Occipital lobe (tissue), 2 donors: ENCODE data around the gene FBN2. TPM values are rescaled to one million over a fixed set of nuclear protein-coding genes. Genes with fewer than 3 reads are reported as not detected.

Experiments
- DNase-seq: peaks from one replicate; lab custom pipeline; 2025; lab: John Stamatoyannopoulos, UW
- total RNA-seq: library from RNA; depleted of rRNA; stranded (reverse); fragments of >200 nt; gene quantifications from one replicate; pipeline ENCODE4 v1.2.3, GENCODE V29; 2014

FBN2 gene
- total RNA-seq, 1 donor from 2014 or later: 8.6 TPM

DNA sequence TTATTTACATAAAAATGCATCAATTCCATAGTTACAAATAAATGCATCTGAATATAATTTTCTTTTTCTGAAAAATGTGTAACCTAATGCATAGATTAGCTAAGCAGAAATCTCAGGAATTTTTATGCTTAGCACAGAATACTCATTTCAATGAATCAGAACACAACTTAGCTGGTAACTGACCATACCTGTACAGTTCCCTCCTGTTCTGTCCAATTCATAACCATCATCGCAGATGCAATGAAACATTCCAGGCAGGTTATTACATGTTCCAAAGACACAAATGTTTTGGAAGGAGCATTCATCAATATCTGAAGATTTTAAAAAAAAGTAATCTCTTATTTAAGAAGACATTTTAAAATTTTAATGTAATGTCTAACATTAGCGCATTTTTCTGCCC, 219.4 kb downstream of the FBN2 start:
- DNase-seq: no peak

- no peak for DNase-seq
Measured at GRCh38 chr5:128317481-128317880, 220.6 kb downstream of the FBN2 start.

DNA sequence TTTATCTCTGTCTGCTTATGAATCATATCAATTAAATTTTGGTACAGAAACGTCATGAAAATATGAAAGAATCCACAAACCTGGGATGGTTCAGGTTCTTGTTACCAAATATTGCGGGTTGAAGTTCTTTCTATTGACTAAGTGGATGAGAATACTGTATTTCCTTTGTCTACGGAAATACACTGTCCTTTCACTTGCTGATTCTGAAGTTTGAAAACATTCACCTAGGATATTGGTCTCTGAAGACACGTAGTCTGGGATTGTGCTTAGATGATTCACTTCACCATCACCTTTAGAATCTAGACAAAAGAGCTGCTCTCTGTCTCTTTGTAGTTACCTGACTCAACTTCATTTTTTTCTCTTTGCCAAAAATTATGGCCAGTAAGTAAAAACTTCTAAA, 222.4 kb downstream of the FBN2 start:
- no peak for DNase-seq

DNA sequence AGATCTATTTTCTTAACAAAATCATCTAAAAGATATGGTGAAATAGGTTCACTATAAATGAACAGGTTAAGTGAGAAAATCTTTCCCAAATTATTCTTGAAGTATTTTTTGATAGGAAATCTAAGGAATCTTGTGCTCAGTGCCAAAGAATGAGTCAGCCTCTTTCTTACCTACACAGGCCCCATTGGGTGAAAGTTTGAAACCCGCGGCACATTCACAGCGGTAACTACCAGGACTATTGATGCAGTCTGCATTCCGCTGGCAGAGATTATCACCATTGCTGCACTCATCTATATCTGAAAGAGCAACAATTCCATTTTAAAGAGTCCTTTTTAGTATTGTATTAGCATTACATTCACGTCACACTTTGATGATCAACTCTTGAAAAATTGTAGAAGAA, 232.7 kb downstream of the FBN2 start:
- DNase-seq: no peak

- no peak for DNase-seq
Measured at GRCh38 chr5:128304791-128305190, 233.3 kb downstream of the FBN2 start.

DNA sequence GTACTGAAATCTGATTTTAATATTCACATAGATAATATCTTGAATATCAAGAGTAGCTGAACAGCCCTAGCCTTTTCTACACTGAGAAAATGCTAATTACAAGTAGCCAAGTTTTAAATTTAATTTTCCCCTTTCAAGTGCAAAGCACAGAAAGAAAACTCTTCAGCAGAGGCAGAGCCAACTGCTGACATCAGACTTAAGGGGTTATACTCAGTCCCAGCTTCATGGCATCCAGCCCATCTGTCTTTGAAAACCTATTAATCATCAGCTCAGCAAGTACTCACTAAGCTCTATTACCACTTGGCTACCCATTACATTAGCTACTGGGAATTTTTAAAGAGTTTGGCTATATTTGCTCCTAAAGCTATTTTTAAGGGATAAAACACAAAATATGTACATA, 234.0 kb downstream of the FBN2 start:
- DNase-seq: no peak

DNA sequence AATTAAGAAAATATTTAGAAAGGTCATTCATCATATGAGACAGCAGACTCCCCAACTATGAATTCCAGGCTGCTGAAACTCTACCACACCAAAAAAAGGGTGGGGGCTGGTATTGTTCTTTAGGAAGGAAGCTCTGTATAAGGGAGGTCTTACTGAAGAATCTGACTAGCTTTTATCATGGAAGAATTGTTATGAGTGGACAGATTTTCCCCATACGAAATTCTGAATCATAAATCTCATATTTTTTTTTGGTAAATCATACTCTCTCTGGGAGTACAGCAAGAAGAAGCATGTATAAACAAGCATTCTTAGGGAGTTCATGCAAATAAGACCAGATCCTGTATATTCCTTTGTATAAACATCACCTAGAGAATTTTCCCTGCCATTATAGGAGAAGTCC, 234.5 kb downstream of the FBN2 start:
- no peak for DNase-seq

DNA sequence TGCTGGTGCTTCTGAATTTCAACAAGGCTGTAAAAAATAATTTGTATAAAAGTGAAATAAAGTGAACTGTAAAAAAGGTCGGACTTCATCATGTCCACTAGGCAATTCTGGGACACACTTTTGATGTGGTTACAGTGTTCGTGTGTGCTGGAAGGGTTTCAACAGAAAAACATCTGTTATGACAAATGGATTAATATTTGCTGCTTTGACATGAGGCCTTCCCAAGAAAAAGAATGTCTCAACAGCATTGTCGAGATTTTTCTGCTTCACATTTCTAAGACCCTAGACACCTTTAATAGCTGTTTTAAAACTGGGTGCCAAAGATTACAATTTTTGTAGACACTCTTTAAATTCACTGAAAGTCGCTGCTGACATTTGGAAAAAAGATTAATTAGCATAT, 237.9 kb downstream of the FBN2 start:
- DNase-seq: no peak

- no peak for DNase-seq
Measured at GRCh38 chr5:128290152-128290858, 247.7 kb downstream of the FBN2 start.

DNA sequence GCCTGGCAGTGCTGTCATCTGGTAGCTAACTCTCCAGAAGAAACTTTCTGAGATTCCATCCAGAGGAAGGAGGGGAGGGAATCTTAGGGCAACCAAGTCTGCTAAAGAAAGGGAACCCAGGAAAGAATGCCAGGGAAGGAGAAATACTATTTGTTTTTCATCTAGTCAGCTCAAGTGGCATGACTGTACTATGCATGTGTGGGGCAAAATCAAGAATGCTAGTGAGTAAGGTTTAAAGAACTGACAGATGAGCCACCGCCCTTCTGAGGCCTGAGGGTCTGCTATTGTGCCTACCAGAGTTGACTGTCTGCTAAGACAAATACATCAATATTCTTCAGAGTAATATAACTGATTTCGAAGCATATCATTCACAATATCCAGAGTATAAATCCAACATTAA, 250.3 kb downstream of the FBN2 start:
- no peak for DNase-seq

DNA sequence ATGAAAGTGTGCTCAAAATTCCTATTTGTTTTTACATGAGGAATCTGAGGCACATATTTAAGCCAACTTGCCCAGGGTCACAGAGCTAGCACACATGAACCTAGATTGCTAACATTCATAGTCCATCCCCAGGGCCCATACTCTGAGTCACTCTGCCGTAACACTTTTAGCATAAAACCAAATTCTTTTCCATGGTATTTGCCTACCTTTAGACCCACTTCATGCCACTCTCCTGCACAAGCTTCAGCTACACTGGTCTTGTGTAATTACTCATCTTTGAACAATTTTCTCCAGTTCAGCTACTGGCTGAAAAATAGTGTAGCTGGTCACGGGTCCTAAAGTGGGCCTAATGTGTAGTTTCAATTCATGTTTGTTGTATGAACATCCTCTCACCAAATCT, 253.8 kb downstream of the FBN2 start:
- DNase-seq: no peak

DNA sequence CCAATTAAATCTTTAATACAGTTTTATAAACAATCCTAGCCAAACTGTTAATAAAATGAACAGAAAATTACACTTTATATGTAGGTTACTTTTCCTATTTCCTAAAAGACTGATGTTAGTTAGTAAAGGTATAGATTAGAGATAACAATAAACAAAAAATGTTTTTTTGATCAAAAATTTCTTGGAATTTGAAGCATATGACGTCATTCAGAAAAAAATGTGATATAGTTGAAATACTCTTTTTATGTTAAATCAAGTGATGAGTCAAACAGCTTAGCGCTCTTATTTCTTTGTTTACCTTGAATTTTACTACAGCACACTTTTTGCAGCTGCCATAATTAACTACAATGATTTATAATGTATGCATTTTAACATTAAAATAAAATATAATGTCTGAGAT, 258.7 kb downstream of the FBN2 start:
- no peak for DNase-seq

GRCh38 chr5:128276537-128277216, 261.4 kb downstream of the FBN2 start:
- no peak for DNase-seq

GRCh38 chr5:128274441-128274840, 263.6 kb downstream of the FBN2 start:
- no peak for DNase-seq

- no peak for DNase-seq
Measured at GRCh38 chr5:128273736-128274135, 264.3 kb downstream of the FBN2 start.

DNA sequence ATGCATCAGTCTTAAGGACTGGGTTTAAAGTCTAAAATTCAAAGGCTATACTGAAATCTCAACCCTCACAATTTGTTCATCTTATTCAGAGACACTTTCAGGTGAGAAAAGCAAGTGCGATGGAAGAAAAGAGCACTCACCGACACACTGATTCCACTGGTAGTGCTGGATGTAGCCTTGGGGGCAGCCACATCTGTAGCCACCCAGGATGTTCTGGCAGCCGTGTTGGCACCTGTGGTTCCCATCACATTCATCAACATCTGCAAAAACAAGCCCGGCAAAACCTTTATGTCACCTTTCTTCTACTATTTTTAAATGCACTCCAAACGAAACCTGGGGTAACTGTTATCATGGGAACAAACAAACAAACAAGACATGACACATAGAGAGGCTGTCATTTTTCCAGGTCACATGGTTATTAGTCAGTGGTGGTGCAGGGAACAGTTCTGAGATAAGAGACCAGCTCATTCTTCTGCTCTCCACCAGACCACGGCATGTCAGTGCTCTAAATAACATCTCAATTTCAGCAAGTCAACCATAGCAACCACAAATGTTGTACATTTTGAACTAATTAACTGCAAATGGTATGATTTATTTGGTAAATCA, 266.1 kb downstream of the FBN2 start:
- DNase-seq: no peak

- no peak for DNase-seq
Measured at GRCh38 chr5:128271071-128271470, 267.0 kb downstream of the FBN2 start.

GRCh38 chr5:128264564-128265360, 273.3 kb downstream of the FBN2 start:
- DNase-seq: no peak

DNA sequence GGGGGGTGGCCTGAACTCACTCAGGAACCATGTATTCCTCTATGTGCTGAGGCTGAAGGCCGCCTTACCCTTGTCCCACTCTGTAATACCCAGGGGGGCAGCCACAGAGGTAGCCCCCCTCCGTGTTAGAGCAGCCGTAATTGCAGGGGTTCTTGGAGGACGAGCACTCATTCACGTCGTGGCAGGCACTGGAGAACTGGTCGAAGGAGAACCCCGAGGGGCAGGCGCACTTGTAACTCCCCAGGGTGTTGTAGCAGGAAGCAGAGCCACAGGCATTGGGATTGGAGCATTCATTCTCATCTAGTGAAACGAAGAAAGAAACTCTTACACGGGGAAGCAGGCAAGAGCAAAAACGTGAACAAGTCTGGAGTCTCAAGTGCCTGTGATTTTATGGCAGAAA, 274.7 kb downstream of the FBN2 start:
- no peak for DNase-seq

DNA sequence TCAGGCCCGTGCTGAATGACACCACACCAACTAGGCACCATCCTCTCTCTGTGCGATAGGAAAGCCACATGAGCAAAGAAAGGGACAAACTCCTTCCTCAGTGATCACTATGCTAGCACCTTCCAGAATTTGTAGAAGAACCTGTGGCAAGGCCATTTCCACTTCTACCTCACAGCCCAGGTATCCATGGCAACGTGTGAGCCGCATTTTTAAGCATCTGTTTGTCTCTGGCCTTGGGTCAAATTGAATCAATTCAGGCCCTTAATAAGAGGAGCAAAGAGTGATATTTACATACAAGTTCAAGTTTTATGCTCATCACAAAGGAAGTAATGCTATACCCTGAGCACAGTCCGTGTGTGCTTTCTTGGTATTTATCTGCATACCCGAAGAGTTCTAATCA, 275.1 kb downstream of the FBN2 start:
- DNase-seq: no peak

DNA sequence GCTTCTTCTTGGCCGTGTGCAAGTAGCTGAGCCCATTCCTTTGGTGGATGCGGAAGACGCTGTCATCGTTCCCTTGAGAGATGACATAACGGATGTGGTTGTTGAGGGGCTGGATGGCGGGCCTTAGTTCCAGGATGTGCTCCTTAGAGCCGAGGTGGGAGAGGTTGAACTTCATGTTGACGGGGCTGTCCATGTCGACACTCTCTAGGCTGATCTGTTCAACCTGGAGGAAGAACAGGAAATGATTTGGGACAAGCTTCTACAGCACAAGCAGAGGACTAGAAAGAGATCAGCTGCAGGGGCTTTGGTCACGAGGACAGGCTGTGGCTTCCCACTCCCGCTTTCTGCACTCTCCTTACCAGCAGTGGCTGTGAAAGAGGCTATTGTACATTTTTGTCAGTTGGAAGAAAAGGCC, 278.4 kb downstream of the FBN2 start:
- no peak for DNase-seq

DNA sequence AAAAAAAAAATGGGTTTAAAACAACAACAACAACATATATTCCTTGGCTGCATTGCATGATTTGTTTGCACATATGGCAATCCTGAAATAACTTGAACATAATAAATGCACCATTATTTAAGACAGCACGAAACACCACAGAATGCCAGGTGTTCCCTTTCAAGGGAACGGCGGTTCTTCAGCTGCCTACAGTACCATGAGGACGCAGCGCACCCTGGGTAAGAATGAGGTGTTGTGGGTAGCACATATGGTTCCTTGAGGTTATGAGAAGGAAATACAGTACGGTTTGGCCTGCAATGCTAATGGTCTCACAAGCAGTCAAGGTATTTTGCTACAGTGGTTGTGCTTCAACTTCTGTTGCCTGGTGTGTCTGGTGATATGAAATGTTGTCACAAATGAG, 279.7 kb downstream of the FBN2 start:
- no peak for DNase-seq
